HepG2 (cell line): Measurements from ENCODE around the gene TTC31. TPM values are rescaled to one million over a fixed set of nuclear protein-coding genes. Genes with fewer than 3 reads are reported as not detected.
A peak's percentile ranks its signal among the peaks of the same experiment; 100 is the strongest.

Experiments
- FOXA3 ChIP-seq: IDR thresholded peaks from 2 replicates; pipeline ENCODE4 v1.6.1; 2016; ENCODE audit warnings: missing genetic modification reagents, missing compliant biosample characterization
- HIC2 ChIP-seq: sonication (generic); formaldehyde crosslinking; IDR thresholded peaks from 2 replicates; pipeline ENCODE4 v1.9.0; 2022; ENCODE audit warnings: low read depth, missing genetic modification reagents
- MAFF ChIP-seq: IDR thresholded peaks from 2 replicates; pipeline ENCODE4 v1.6.1; 2011; ENCODE audit warnings: low read depth, low read length, improper control_type of control experiment
- NR2F1 ChIP-seq, 2 experiments: fragments of 450-650 bp in 1 of 2; formaldehyde crosslinking in 1 of 2; IDR thresholded peaks; 2 replicates each; pipeline versions ENCODE4 v1.5.0 to v1.6.1; 2016 to 2020; ENCODE audit warnings: mild to moderate bottlenecking in 1 of 2, missing compliant biosample characterization in 1 of 2, missing genetic modification reagents in 1 of 2, moderate library complexity in 1 of 2
- PCBP1 ChIP-seq: fragments of 200-400 bp; formaldehyde crosslinking; IDR thresholded peaks from 2 replicates; pipeline ENCODE4 v1.6.1; 2017; ENCODE audit warnings: mild to moderate bottlenecking, low read depth, low read length, borderline replicate concordance
- TCF12 ChIP-seq, 2 experiments: fragments of 450-650 bp in 1 of 2; sonication (generic) in 1 of 2; formaldehyde crosslinking in 1 of 2; IDR thresholded peaks; 2 replicates each; pipeline versions ENCODE4 v1.6.1 to v1.8.0; 2017 to 2022; ENCODE audit warnings: antibody characterized with exemption in 1 of 2, mild to moderate bottlenecking in 1 of 2, missing genetic modification reagents in 1 of 2, moderate library complexity in 1 of 2
- TFDP1 ChIP-seq: IDR thresholded peaks from 2 replicates; pipeline ENCODE4 v1.6.1; 2016; ENCODE audit warnings: missing compliant biosample characterization, missing genetic modification reagents, borderline replicate concordance
- TRIM24 ChIP-seq: sonication (generic); formaldehyde crosslinking; IDR thresholded peaks from 2 replicates; pipeline ENCODE4 v1.8.0; 2022; ENCODE audit warnings: mild to moderate bottlenecking, missing genetic modification reagents
- ZBTB25 ChIP-seq: IDR thresholded peaks from 2 replicates; pipeline ENCODE4 v1.6.1; 2018; ENCODE audit warnings: missing genetic modification reagents
- ZMYM2 ChIP-seq: sonication (generic); formaldehyde crosslinking; IDR thresholded peaks from 2 replicates; pipeline ENCODE4 v1.8.0; 2022; ENCODE audit warnings: mild to moderate bottlenecking, missing genetic modification reagents
- ZNF10 ChIP-seq: sonication (generic); formaldehyde crosslinking; IDR thresholded peaks from 2 replicates; pipeline ENCODE4 v1.4.0; 2020; ENCODE audit warnings: mild to moderate bottlenecking, low read depth, missing genetic modification reagents, borderline replicate concordance
- ZNF282 ChIP-seq: fragments of 450-650 bp; IDR thresholded peaks from 2 replicates; pipeline ENCODE4 v1.6.1; 2018; ENCODE audit not compliant: partially characterized antibody
- ZNF331 ChIP-seq: sonication (generic); formaldehyde crosslinking; IDR thresholded peaks from 2 replicates; pipeline ENCODE4 v1.4.0; 2020; ENCODE audit warnings: missing genetic modification reagents
- ZNF530 ChIP-seq: sonication (generic); formaldehyde crosslinking; IDR thresholded peaks from 2 replicates; pipeline ENCODE4 v1.5.0; 2020; ENCODE audit warnings: low read depth, mild to moderate bottlenecking, missing genetic modification reagents
- polyA plus RNA-seq, 8 experiments: library from polyadenylated mRNA; depleted of rRNA in 3 of 8; stranded (reverse) in 7 of 8; unstranded in 1 of 8; fragments of >200 nt; fragmentation: Illumina TruSeq in 4 of 8; extraction: Trizol in 4 of 8; gene quantifications; 2 replicates each; pipeline versions ENCODE4 v1.2.1 to v1.2.3, GENCODE V29; 2011 to 2016; ENCODE audit warnings: low read depth in 4 of 8, missing spikeins in 1 of 8, mixed read lengths in 1 of 8; ENCODE audit not compliant: insufficient read depth in 1 of 8
- total RNA-seq, 5 experiments: library from RNA; depleted of rRNA; stranded (reverse); fragments of >200 nt; fragmentation: Illumina TruSeq; extraction: Trizol; gene quantifications; 2 replicates each; pipeline ENCODE4 v1.2.3, GENCODE V29; 2016; ENCODE audit warnings: low read depth in 1 of 5
- TF ChIP-seq, protein P1 (sequence below): sonication (generic); formaldehyde crosslinking; IDR thresholded peaks from 2 replicates; pipeline ENCODE4 v1.4.0; 2020; ENCODE audit warnings: mild to moderate bottlenecking, missing genetic modification reagents

Gene TTC31
- total and polyA plus RNA-seq, 2 of the 13 experiments (the other 11 are each of a cell fraction or from before 2014, with no cell fraction given), result 28.3 to 39.5 TPM

- TF ChIP-seq, protein P1, sequence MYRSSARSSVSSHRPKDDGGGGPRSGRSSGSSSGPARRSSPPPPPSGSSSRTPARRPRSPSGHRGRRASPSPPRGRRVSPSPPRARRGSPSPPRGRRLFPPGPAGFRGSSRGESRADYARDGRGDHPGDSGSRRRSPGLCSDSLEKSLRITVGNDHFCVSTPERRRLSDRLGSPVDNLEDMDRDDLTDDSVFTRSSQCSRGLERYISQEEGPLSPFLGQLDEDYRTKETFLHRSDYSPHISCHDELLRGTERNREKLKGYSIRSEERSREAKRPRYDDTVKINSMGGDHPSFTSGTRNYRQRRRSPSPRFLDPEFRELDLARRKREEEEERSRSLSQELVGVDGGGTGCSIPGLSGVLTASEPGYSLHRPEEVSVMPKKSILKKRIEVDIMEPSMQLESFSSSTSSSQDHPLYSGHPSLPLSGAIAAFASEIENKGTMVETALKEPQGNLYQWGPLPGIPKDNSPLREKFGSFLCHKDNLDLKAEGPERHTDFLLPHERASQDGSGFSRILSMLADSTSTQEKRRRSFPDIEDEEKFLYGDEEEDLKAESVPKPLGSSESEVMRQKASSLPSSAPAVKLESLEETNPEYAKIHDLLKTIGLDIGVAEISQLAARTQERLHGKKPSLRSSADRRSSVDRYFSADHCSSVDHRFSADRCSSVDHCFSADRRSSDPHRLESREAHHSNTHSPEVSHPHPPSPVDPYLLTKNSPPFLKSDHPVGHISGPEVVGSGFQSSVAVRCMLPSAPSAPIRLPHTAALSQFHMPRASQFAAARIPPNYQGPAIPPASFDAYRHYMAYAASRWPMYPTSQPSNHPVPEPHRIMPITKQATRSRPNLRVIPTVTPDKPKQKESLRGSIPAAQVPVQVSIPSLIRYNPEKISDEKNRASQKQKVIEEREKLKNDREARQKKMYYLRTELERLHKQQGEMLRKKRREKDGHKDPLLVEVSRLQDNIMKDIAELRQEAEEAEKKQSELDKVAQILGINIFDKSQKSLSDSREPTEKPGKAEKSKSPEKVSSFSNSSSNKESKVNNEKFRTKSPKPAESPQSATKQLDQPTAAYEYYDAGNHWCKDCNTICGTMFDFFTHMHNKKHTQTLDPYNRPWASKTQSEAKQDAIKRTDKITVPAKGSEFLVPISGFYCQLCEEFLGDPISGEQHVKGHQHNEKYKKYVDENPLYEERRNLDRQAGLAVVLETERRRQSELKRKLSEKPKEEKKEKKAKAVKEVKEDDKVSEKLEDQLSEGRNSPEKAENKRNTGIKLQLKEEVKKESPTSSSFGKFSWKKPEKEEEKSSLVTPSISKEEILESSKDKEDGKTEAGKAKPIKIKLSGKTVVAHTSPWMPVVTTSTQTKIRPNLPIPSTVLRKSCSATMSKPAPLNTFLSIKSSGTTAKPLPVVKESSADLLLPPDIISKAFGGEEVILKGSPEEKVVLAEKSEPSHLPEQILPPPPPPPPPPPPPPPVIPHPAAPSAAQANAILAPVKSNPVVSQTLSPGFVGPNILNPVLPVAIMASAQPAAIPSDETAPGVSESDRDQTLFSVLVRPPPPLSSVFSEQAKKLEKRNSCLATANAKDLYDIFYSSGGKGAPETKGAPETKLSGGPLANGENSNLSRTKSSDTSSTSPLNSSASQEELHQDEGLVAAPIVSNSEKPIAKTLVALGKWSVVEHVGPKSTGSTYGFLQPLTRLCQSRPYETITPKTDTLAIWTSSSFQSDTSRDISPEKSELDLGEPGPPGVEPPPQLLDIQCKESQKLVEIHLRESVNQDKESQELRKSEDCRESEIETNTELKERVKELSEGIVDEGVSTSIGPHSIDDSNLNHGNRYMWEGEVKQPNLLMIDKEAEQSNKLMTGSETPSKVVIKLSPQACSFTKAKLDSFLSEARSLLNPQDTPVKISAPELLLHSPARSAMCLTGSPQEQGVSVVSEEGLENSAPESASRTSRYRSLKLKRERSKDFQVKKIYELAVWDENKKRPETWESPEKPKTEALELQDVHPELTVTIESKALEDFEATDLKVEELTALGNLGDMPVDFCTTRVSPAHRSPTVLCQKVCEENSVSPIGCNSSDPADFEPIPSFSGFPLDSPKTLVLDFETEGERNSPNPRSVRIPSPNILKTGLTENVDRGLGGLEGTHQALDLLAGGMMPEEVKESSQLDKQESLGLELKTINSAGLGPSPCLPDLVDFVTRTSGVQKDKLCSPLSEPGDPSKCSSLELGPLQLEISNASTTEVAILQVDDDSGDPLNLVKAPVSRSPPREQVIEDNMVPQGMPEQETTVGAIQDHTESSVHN, result peak; percentile 58; the same call in 1 of the 2 replicates
- TF ChIP-seq ZMYM2, result peak; percentile 95
- TF ChIP-seq ZBTB25 (CRISPR knock-in tag), result peak; percentile 82; the same call in 1 of the 2 replicates
- TF ChIP-seq HIC2 (CRISPR knock-in tag), result peak; percentile 70; the same call in 1 of the 2 replicates
- peak in 1 of 2 experiments; percentile 69; a peak in 1 of 4 replicates for TF ChIP-seq NR2F1 (CRISPR knock-in tag; IDR thresholded peaks at IDR 0.05)
- no peak for TF ChIP-seq ZNF282
- TF ChIP-seq ZNF331 (CRISPR knock-in tag), result no peak; the same call in 1 of the 2 replicates
- TF ChIP-seq FOXA3 (CRISPR knock-in tag), result 0 out of 2 replicates have a peak, but pooled peaks have one; percentile 39
- TF ChIP-seq PCBP1, result peak; percentile 42; the same call in 1 of the 2 replicates
- TF ChIP-seq TCF12 (IDR thresholded peaks at IDR 0.05), result no peak
- peak; percentile 83 for TF ChIP-seq TCF12 (CRISPR knock-in tag; IDR thresholded peaks at IDR 0.05)
- TF ChIP-seq ZNF10, result no peak
- TF ChIP-seq TRIM24, result no peak
- TF ChIP-seq ZNF530 (CRISPR knock-in tag), result no peak
- peak; percentile 72 for TF ChIP-seq TFDP1 (CRISPR knock-in tag)
- TF ChIP-seq MAFF, result no peak
Measured at GRCh38 chr2:74440378-74441169, 42.3 kb upstream of the TTC31 start (continued).
